ENCODE measurements around the gene RIC3. TPM values are rescaled to one million over a fixed set of nuclear protein-coding genes. Genes with fewer than 3 reads are reported as not detected.

RIC3 gene
- total RNA-seq, 4 donors from 2014 or later = 3.6 to 12.0 (median 8.2) TPM

GRCh38 chr11:8081591-8082250 is 87.1 kb downstream of the RIC3 start:
- DNase-seq (ENCODE audit: low spot score) = no peak
- TF ChIP-seq CTCF (IDR thresholded peaks at IDR 0.05) = no peak
- peak; percentile 39 for ATAC-seq (ENCODE audit: low FRiP score)

GRCh38 chr11:8080674-8081590 is 87.9 kb downstream of the RIC3 start, which contains the start of gene TUB:
Gene TUB, plus strand, starts transcription at chr11:8081211. Its CDS starts 300 bp downstream, at chr11:8081511.
- no peak for TF ChIP-seq CTCF (IDR thresholded peaks at IDR 0.05)
- ATAC-seq (ENCODE audit: low FRiP score) (peak; percentile 50), DNase-seq (ENCODE audit: low spot score) (no peak)

- DNase-seq (ENCODE audit: low spot score) = no peak
- ATAC-seq (ENCODE audit: low FRiP score) = no peak
- no peak for TF ChIP-seq CTCF (IDR thresholded peaks at IDR 0.05)
Observed at GRCh38 chr11:8080069-8080670, 88.7 kb downstream of the RIC3 start.

- ATAC-seq (ENCODE audit: low FRiP score) (no peak), DNase-seq (ENCODE audit: low spot score) (no peak)
- no peak for TF ChIP-seq CTCF (IDR thresholded peaks at IDR 0.05)
Observed at GRCh38 chr11:8079111-8079675, 89.6 kb downstream of the RIC3 start.

GRCh38 chr11:8075119-8075726 is 93.6 kb downstream of the RIC3 start:
- ATAC-seq (ENCODE audit: low FRiP score) = no peak
- DNase-seq (ENCODE audit: low spot score) = no peak
- no peak for TF ChIP-seq CTCF (IDR thresholded peaks at IDR 0.05)
